Activated T-cell treated with anti-CD3 and anti-CD28 coated beads, Interleukin-2, amount 50 U/mL, for 72 hours (primary cell): ENCODE results near the gene GBGT1. TPM values are rescaled to one million over a fixed set of nuclear protein-coding genes. Genes with fewer than 3 reads are reported as not detected.

ENCODE experiments used
- ATAC-seq, 2 donors: fragments of 150-1000 bp; cut with Tn5 transposase; replicated peaks in 1 of 2; 2 replicates each; pipeline ENCODE4 v1.10.0; 2021; ENCODE audit warnings: moderate library complexity in 2 of 2, mild to moderate bottlenecking in 1 of 2
- DNase-seq, 2 donors: peaks; one replicate each; pipeline ENCODE4 v3.0.0; 2021 to 2022; ENCODE audit warnings: mixed read lengths in 1 of 2
- H3K27ac Mint-ChIP-seq: one replicate; pipeline ENCODE4 v1.8.0; 2022; ENCODE audit warnings: mild to moderate bottlenecking, moderate library complexity, mixed read lengths
- H3K27me3 Mint-ChIP-seq: one replicate; pipeline ENCODE4 v1.8.0; 2022; ENCODE audit warnings: low read depth, mixed read lengths
- H3K36me3 Mint-ChIP-seq, 2 donors: one replicate each; pipeline ENCODE4 v1.8.0; 2022; ENCODE audit warnings: mixed read lengths in 2 of 2, mild to moderate bottlenecking in 1 of 2; ENCODE audit not compliant: insufficient read depth in 2 of 2
- H3K4me1 Mint-ChIP-seq: one replicate; pipeline ENCODE4 v1.8.0; 2022; ENCODE audit warnings: low read depth, mixed read lengths
- H3K4me3 Mint-ChIP-seq, 2 donors: one replicate each; pipeline ENCODE4 v1.8.0; 2022; ENCODE audit warnings: mild to moderate bottlenecking in 2 of 2, mixed read lengths in 2 of 2, moderate library complexity in 2 of 2
- H3K9me3 Mint-ChIP-seq, 2 donors: one replicate each; pipeline ENCODE4 v1.8.0; 2022; ENCODE audit warnings: mixed read lengths in 2 of 2
- total RNA-seq, 2 donors: library from RNA; stranded (reverse); gene quantifications; one replicate each; pipeline ENCODE4 v1.2.3, GENCODE V29; 2022

Gene GBGT1
- total RNA-seq, 2 donors from 2014 or later = 0.86 to 2.0 TPM

- Mint-ChIP-seq H3K36me3 (peaks cover 0 to 2% of the 10 kb centered on the region in 2 donors), H3K27me3 (peaks cover 13% of the 10 kb centered on the region), H3K27ac (no peak overlapping the region), H3K4me1 (peaks cover 7% of the 10 kb centered on the region), H3K4me3 (no peak overlapping the region), H3K9me3 (no peaks in the 10 kb centered on the region)
- ATAC-seq (no peak), DNase-seq (no peak)
Observed at GRCh38 chr9:133204335-133204992, 40.8 kb upstream of the GBGT1 start.

GRCh38 chr9:133203506-133204075 lies 39.9 kb upstream of the GBGT1 start:
- DNase-seq = no peak
- Mint-ChIP-seq H3K36me3 (peaks cover 0 to 2% of the 10 kb centered on the region in 2 donors), H3K9me3 (no peaks in the 10 kb centered on the region), H3K27me3 (peaks cover 13% of the 10 kb centered on the region), H3K4me3 (no peak overlapping the region), H3K4me1 (peaks cover 7% of the 10 kb centered on the region), H3K27ac (no peak overlapping the region)
- no peak for ATAC-seq

- Mint-ChIP-seq H3K27ac (no peak overlapping the region), H3K4me1 (peaks cover 7% of the 10 kb centered on the region), H3K4me3 (no peak overlapping the region), H3K9me3 (no peaks in the 10 kb centered on the region), H3K36me3 (peaks cover 0 to 2% of the 10 kb centered on the region in 2 donors), H3K27me3 (peaks cover 13% of the 10 kb centered on the region)
- DNase-seq (no peak), ATAC-seq (no peak)
Observed at GRCh38 chr9:133202688-133203453, 39.2 kb upstream of the GBGT1 start.

GRCh38 chr9:133202145-133202513 lies 38.4 kb upstream of the GBGT1 start:
- H3K4me1 Mint-ChIP-seq = peaks cover 7% of the 10 kb centered on the region
- H3K27ac Mint-ChIP-seq = no peak overlapping the region
- peaks cover 0 to 2% of the 10 kb centered on the region in 2 donors for H3K36me3 Mint-ChIP-seq
- peaks cover 13% of the 10 kb centered on the region for H3K27me3 Mint-ChIP-seq
- H3K9me3 Mint-ChIP-seq = no peaks in the 10 kb centered on the region
- H3K4me3 Mint-ChIP-seq = no peak overlapping the region
- ATAC-seq (no peak), DNase-seq (no peak)

- peaks cover 0 to 2% of the 10 kb centered on the region in 2 donors for H3K36me3 Mint-ChIP-seq
- DNase-seq (no peak), ATAC-seq (no peak)
- no peak overlapping the region for H3K4me3 Mint-ChIP-seq
- no peak overlapping the region for H3K27ac Mint-ChIP-seq
- H3K4me1 Mint-ChIP-seq = peaks cover 7% of the 10 kb centered on the region
- H3K9me3 Mint-ChIP-seq = no peaks in the 10 kb centered on the region
- H3K27me3 Mint-ChIP-seq = peaks cover 13% of the 10 kb centered on the region
Observed at GRCh38 chr9:133201424-133202144, 37.9 kb upstream of the GBGT1 start.

GRCh38 chr9:133200631-133201030 lies 36.9 kb upstream of the GBGT1 start:
- peaks cover 7% of the 10 kb centered on the region for H3K4me1 Mint-ChIP-seq
- DNase-seq (no peak), ATAC-seq (no peak)
- no peak overlapping the region for H3K27ac Mint-ChIP-seq
- H3K9me3 Mint-ChIP-seq = no peaks in the 10 kb centered on the region
- no peak overlapping the region for H3K4me3 Mint-ChIP-seq
- H3K27me3 Mint-ChIP-seq = peaks cover 13% of the 10 kb centered on the region
- H3K36me3 Mint-ChIP-seq = peaks cover 0 to 2% of the 10 kb centered on the region in 2 donors

GRCh38 chr9:133199648-133200321 lies 36.1 kb upstream of the GBGT1 start:
- H3K27ac Mint-ChIP-seq = no peak overlapping the region
- peaks cover 0 to 2% of the 10 kb centered on the region in 2 donors for H3K36me3 Mint-ChIP-seq

GRCh38 chr9:133195029-133195428 lies 31.3 kb upstream of the GBGT1 start:
- Mint-ChIP-seq H3K4me3 (no peak overlapping the region), H3K4me1 (peaks cover 3% of the 10 kb centered on the region), H3K36me3 (peaks cover 0 to 1% of the 10 kb centered on the region in 2 donors), H3K27me3 (peaks cover 22% of the 10 kb centered on the region), H3K27ac (no peak overlapping the region), H3K9me3 (no peaks in the 10 kb centered on the region)
- DNase-seq (no peak), ATAC-seq (no peak)

More at GRCh38 chr9:133199648-133200321, 36.1 kb upstream of the GBGT1 start:
- no peaks in the 10 kb centered on the region for H3K9me3 Mint-ChIP-seq
- H3K4me3 Mint-ChIP-seq = peak overlapping the region; percentile 48 to 71
- peaks cover 18% of the 10 kb centered on the region for H3K27me3 Mint-ChIP-seq
- DNase-seq (peak; percentile 39 to 52), ATAC-seq (peak; percentile 73 to 85)
- peaks cover 7% of the 10 kb centered on the region for H3K4me1 Mint-ChIP-seq

GRCh38 chr9:133194597-133194996 lies 30.9 kb upstream of the GBGT1 start:
- Mint-ChIP-seq H3K4me1 (no peaks in the 10 kb centered on the region), H3K9me3 (no peaks in the 10 kb centered on the region), H3K27me3 (peaks cover 18% of the 10 kb centered on the region), H3K4me3 (no peak overlapping the region), H3K36me3 (no peaks in the 10 kb centered on the region), H3K27ac (no peak overlapping the region)
- DNase-seq = no peak
- ATAC-seq = no peak

GRCh38 chr9:133191989-133192388 lies 28.3 kb upstream of the GBGT1 start:
- no peak for ATAC-seq
- no peak overlapping the region for H3K27ac Mint-ChIP-seq
- H3K9me3 Mint-ChIP-seq = no peaks in the 10 kb centered on the region
- no peaks in the 10 kb centered on the region for H3K36me3 Mint-ChIP-seq
- peaks cover 28% of the 10 kb centered on the region for H3K27me3 Mint-ChIP-seq
- no peak overlapping the region for H3K4me3 Mint-ChIP-seq
- no peak for DNase-seq
- no peaks in the 10 kb centered on the region for H3K4me1 Mint-ChIP-seq

GRCh38 chr9:133189826-133190225 lies 26.1 kb upstream of the GBGT1 start:
- DNase-seq = no peak
- H3K36me3 Mint-ChIP-seq = no peaks in the 10 kb centered on the region

GRCh38 chr9:133188843-133189180 lies 25.1 kb upstream of the GBGT1 start:
- no peak for DNase-seq
- no peaks in the 10 kb centered on the region for H3K9me3 Mint-ChIP-seq
- no peak overlapping the region for H3K4me3 Mint-ChIP-seq
- peaks cover 21% of the 10 kb centered on the region for H3K4me1 Mint-ChIP-seq
- H3K27ac Mint-ChIP-seq = no peak overlapping the region
- H3K27me3 Mint-ChIP-seq = peaks cover 27% of the 10 kb centered on the region
- no peaks in the 10 kb centered on the region for H3K36me3 Mint-ChIP-seq
- no peak for ATAC-seq

More at GRCh38 chr9:133189826-133190225, 26.1 kb upstream of the GBGT1 start:
- Mint-ChIP-seq H3K4me3 (no peak overlapping the region), H3K4me1 (peaks cover 15% of the 10 kb centered on the region), H3K27me3 (peaks cover 24% of the 10 kb centered on the region), H3K9me3 (no peaks in the 10 kb centered on the region), H3K27ac (no peak overlapping the region)
- no peak for ATAC-seq
